ENCODE measurements around the gene PGK1.
"Not testable (repeated sequence)": the region's sequence is repeated elsewhere in the genome, so short reads cannot be mapped to it uniquely, and the experiment has no call there.

Gene PGK1

GRCh38 chrX:78103623-78104446 is at the start of gene PGK1:
Gene PGK1, plus strand, starts transcription at chrX:78104248. Its CDS starts 93 bp downstream, at chrX:78104341.
- DNase-seq (ENCODE audit: low read depth), result peak; percentile 88

- no peak for DNase-seq (ENCODE audit: low read depth)
Measured at GRCh38 chrX:78063687-78064086, 40.4 kb upstream of the PGK1 start.

- DNase-seq (ENCODE audit: low read depth), result no peak
Measured at GRCh38 chrX:78064152-78064551, 39.9 kb upstream of the PGK1 start.

- DNase-seq (ENCODE audit: low read depth), result not testable (repeated sequence)
Measured at GRCh38 chrX:78064698-78065601, 39.1 kb upstream of the PGK1 start.

GRCh38 chrX:78066110-78066509 is 37.9 kb upstream of the PGK1 start:
- no peak for DNase-seq (ENCODE audit: low read depth)

- no peak for DNase-seq (ENCODE audit: low read depth)
Measured at GRCh38 chrX:78071331-78071730, 32.7 kb upstream of the PGK1 start.

- DNase-seq (ENCODE audit: low read depth), result not testable (repeated sequence)
Measured at GRCh38 chrX:78073147-78074077, 30.6 kb upstream of the PGK1 start.

GRCh38 chrX:78074088-78074487 is 30.0 kb upstream of the PGK1 start:
- no peak for DNase-seq (ENCODE audit: low read depth)

- DNase-seq (ENCODE audit: low read depth), result no peak
Measured at GRCh38 chrX:78075787-78076389, 28.2 kb upstream of the PGK1 start.

- not testable (repeated sequence) for DNase-seq (ENCODE audit: low read depth)
Measured at GRCh38 chrX:78081413-78081812, 22.6 kb upstream of the PGK1 start.

GRCh38 chrX:78092296-78092695 is 11.8 kb upstream of the PGK1 start:
- no peak for DNase-seq (ENCODE audit: low read depth)

- no peak for DNase-seq (ENCODE audit: low read depth)
Measured at GRCh38 chrX:78098108-78098507, 5.9 kb upstream of the PGK1 start.

GRCh38 chrX:78102091-78102490 is 2.0 kb upstream of the PGK1 start:
- DNase-seq (ENCODE audit: low read depth), result no peak

- DNase-seq (ENCODE audit: low read depth), result no peak
Measured at GRCh38 chrX:78103001-78103622, 936 bp upstream of the PGK1 start.

GRCh38 chrX:78104447-78105176 is 564 bp downstream of the PGK1 start:
- peak; percentile 8 for DNase-seq (ENCODE audit: low read depth)

GRCh38 chrX:78105944-78106650 is 2.0 kb downstream of the PGK1 start:
- no peak for DNase-seq (ENCODE audit: low read depth)

GRCh38 chrX:78106651-78106986 is 2.6 kb downstream of the PGK1 start:
- no peak for DNase-seq (ENCODE audit: low read depth)

GRCh38 chrX:78109458-78109857 is 5.4 kb downstream of the PGK1 start:
- no peak for DNase-seq (ENCODE audit: low read depth)

GRCh38 chrX:78111140-78111931 is 7.3 kb downstream of the PGK1 start:
- DNase-seq (ENCODE audit: low read depth), result no peak
